Occipital lobe (tissue), 3 donors: ENCODE data around the gene CPM. TPM values are rescaled to one million over a fixed set of nuclear protein-coding genes. Genes with fewer than 3 reads are reported as not detected.
"Not testable (repeated sequence)": the region's sequence is repeated elsewhere in the genome, so short reads cannot be mapped to it uniquely, and the experiment has no call there.

Experiments
- DNase-seq: peaks from one replicate; lab custom pipeline; 2025; lab: John Stamatoyannopoulos, UW
- small RNA-seq: library from RNA; depleted of rRNA; stranded (forward); fragments of <200 nt; gene quantifications from one replicate; pipeline ENCODE3, GENCODE V24; 2014
- total RNA-seq: library from RNA; depleted of rRNA; stranded (reverse); fragments of >200 nt; gene quantifications from one replicate; pipeline ENCODE4 v1.2.3, GENCODE V29; 2014

Gene CPM
- total RNA-seq, 1 donor from 2014 or later = 1.7 TPM

- peak; percentile 84 for DNase-seq
These were observed 125.2 kb downstream of the CPM start, which contains the start of gene MDM2 for GRCh38 chr12:68807576-68808387. Gene MDM2 (plus strand): TSS chr12:68808177. CDS start chr12:68808478, 301 bp downstream.

- not testable (repeated sequence) for DNase-seq
These were observed 125.7 kb downstream of the CPM start for GRCh38 chr12:68807274-68807575.

GRCh38 chr12:68806488-68807237, 126.3 kb downstream of the CPM start:
- DNase-seq = no peak

GRCh38 chr12:68805592-68806120, 127.3 kb downstream of the CPM start:
- DNase-seq = no peak

- no peak for DNase-seq
These were observed 128.0 kb downstream of the CPM start for GRCh38 chr12:68804657-68805591.

- DNase-seq = no peak
These were observed 128.9 kb downstream of the CPM start for GRCh38 chr12:68803948-68804656.

- DNase-seq = not testable (repeated sequence)
These were observed 129.9 kb downstream of the CPM start for GRCh38 chr12:68802911-68803651.

- DNase-seq = not testable (repeated sequence)
These were observed 130.6 kb downstream of the CPM start for GRCh38 chr12:68802372-68802745.

Small RNA genes lying within 50 kb of the gene (small RNA-seq; reads per million reads assigned to genes)
- gene AC025423.5 (not detected), gene RNU7-4P (not detected)

Other genes starting within 250 kb of the CPM start
- gene NUP107, start 246.2 kb downstream of the CPM start, total RNA-seq = 72.1 TPM
- 10.8 TPM for gene SLC35E3, start 187.0 kb downstream of the CPM start, total RNA-seq
- 60.7 TPM for gene MDM2, start 125.0 kb downstream of the CPM start, total RNA-seq